GM18505 (cell line): Measurements from ENCODE around the gene CACNB4.

Experiments
- ATAC-seq: cut with Tn5 transposase; IDR thresholded peaks from one replicate; pipeline ENCODE4 v1.9.1; 2021; ENCODE audit not compliant: unreplicated experiment
- POLR2A ChIP-seq: IDR thresholded peaks from 4 replicates; pipeline ENCODE4 v1.6.1; 2011; ENCODE audit warnings: borderline replicate concordance; ENCODE audit not compliant: insufficient read depth, insufficient read length; ENCODE audit errors: extremely low read depth

Gene CACNB4

GRCh38 chr2:152055366-152056108, 43.3 kb downstream of the CACNB4 start:
- TF ChIP-seq POLR2A: no peak
- ATAC-seq: peak; percentile 73

- TF ChIP-seq POLR2A: no peak
- ATAC-seq: no peak
Observed at GRCh38 chr2:152054593-152054992, 44.3 kb downstream of the CACNB4 start.

- ATAC-seq: no peak
- no peak for TF ChIP-seq POLR2A
Observed at GRCh38 chr2:152051436-152051835, 47.4 kb downstream of the CACNB4 start.

GRCh38 chr2:152050915-152051314, 47.9 kb downstream of the CACNB4 start:
- no peak for ATAC-seq
- no peak for TF ChIP-seq POLR2A

GRCh38 chr2:152050341-152050740, 48.5 kb downstream of the CACNB4 start:
- no peak for TF ChIP-seq POLR2A
- ATAC-seq: no peak

- no peak for ATAC-seq
- no peak for TF ChIP-seq POLR2A
Observed at GRCh38 chr2:152049541-152049940, 49.3 kb downstream of the CACNB4 start.

GRCh38 chr2:152047824-152048471, 50.9 kb downstream of the CACNB4 start:
- no peak for ATAC-seq

GRCh38 chr2:152046940-152047339, 51.9 kb downstream of the CACNB4 start:
- no peak for TF ChIP-seq POLR2A

More at GRCh38 chr2:152047824-152048471, 50.9 kb downstream of the CACNB4 start:
- TF ChIP-seq POLR2A: no peak

DNA sequence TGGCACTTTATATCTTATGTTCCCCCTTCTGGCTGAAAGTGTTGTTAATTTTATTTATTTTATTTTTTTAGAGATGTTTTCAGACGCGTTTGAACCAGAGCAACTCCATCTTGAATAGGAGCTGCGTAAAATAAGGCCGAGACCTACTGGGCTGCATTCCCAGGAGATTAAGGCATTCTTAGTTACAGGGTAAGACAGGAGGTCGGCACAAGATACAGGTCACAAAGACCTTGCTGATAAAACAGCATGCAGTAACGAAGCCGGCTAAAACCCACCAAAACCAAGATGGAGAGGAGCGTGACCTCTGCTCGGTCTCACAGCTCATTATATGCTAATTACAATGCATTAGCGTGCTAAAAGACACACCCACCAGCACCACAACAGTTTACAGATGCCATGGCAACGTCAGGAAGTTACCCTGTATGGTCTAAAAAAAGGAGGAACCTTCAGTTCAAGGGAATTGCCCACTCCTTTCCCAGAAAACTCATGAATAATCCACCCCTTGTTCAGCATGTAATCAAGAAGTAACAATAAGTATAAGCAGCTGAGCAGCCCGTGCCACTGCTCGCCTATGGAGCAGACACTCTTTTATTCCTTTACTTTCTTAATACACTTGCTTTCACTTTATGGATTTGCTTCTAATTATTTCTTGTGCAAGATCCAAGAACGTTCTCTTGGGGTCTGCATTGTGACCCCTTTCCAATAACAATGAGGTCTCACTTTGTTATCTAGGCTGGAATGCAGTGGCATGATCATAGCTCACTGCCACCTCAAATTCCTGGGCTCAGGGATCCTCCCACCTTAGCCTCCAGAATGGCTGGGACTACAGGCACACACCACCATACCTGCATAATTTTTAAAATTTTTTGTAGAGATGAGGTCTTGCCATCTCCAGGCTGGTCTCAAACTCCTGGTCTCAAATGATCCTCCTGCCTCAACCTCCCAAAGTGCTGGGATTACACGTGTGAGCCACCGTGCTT, 55.9 kb downstream of the CACNB4 start:
- no peak for TF ChIP-seq POLR2A
- no peak for ATAC-seq

More at GRCh38 chr2:152046940-152047339, 51.9 kb downstream of the CACNB4 start:
- peak; percentile 78 for ATAC-seq

DNA sequence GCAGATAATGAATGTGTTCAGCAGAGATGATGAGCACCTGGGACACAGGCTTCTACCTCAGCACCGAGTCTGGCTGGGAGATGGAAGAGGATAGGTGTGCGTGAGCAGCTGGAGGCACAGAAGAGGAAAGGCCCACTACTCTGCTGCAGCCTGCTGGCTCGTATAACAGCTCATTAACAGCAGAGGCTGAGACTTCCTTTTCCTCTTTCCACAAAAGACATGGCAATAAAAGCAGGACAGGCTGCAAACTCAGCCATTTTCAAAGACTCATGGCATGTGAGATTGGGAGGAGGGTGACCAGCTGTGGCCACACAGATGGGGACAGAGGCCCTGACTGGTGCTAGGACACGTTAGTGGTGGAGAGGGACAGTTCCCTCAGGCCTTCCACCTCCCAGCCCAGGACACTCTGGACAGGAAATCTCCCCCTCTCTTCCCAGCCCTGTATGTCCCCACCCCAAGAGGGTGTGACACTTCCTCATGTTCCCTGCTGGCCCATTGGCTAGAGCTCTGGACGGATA, 60.3 kb downstream of the CACNB4 start:
- ATAC-seq: no peak
- TF ChIP-seq POLR2A: no peak

DNA sequence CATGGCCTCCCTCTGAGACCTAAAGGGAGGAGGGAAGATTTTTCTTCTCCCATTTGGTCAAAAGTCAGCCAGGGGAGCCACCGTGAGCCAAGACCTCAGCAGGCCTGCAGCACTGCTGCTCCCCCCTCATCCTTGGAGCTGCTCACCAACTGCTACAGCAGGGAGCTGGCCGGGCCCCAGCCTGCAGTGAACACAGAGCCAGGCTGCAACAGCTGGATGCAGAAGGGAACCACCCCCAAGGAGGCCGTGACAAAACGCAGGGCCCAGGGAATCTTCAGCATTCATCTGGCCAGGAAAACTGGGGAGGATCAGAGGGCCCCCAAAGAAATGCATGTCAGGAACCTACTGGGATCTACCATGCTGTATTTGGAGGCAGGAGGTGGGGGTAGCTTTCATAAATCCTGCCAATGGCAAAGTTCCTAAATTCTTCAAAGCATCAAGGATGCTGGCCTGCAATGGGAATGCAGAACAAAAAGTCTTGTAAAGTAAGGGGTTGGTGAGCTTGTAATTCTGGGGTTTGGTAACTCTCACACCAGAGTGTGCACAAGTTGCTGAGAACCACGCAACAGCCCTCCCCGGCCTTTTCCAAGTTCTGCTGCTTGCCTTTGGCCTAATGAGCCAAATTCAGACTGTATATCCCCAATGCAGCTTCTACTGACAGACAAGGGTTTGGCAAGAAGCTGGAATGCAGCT, 61.0 kb downstream of the CACNB4 start:
- no peak for TF ChIP-seq POLR2A
- ATAC-seq: no peak
